Measurements from ENCODE around the gene PGK2.

DNA sequence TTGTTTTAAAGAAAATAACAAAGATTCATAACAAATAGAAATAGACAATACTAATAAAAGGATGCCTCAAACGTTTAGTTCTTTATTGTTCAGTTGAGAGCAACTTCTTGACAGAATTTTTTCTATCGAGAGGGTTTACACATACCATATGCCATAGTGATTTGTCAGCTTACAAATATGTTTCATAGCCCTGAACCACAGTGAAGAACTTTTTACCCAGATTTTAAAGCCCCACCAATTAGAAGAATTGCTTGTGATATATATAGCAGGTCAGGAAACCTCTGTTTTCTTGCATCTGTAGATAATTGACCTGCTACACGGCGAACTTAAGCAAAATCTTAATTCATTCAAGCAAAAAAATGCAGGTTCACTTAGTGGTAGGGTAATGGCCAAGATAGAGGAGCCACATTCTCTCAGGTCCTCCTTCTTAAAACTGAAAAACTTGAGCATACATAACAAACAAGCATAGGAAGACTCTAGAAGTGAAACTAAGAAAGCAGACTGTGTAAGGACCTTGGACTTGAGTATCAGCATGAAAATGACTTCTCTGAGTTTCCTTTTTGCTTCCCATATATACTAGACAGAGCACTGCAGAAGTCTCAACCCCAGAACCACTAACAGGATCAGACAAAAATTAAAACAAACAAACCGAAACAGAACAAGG lies 39.8 kb upstream of the PGK2 start:
- TF ChIP-seq EZH2phosphoT487 (IDR thresholded peaks at IDR 0.05; ENCODE audit: borderline replicate concordance, low read length) (no peak), EZH2 (IDR thresholded peaks at IDR 0.05; ENCODE audit: low read length, unreplicated experiment) (no peak), CTCF (conservative IDR thresholded peaks at IDR 0.05; ENCODE audit: low read depth, low read length) (no peak)

Measured in PC-3 (cell line).